GM12874 (cell line): ENCODE results near the gene INPP4B.

Experiments
- TF ChIP-seq, protein P1 (sequence below): IDR thresholded peaks from 2 replicates; pipeline ENCODE4 v1.5.1; 2011; ENCODE audit warnings: low read depth, mild to moderate bottlenecking, control low read depth, low read length, moderate library complexity; ENCODE audit not compliant: insufficient read depth

Gene INPP4B

DNA sequence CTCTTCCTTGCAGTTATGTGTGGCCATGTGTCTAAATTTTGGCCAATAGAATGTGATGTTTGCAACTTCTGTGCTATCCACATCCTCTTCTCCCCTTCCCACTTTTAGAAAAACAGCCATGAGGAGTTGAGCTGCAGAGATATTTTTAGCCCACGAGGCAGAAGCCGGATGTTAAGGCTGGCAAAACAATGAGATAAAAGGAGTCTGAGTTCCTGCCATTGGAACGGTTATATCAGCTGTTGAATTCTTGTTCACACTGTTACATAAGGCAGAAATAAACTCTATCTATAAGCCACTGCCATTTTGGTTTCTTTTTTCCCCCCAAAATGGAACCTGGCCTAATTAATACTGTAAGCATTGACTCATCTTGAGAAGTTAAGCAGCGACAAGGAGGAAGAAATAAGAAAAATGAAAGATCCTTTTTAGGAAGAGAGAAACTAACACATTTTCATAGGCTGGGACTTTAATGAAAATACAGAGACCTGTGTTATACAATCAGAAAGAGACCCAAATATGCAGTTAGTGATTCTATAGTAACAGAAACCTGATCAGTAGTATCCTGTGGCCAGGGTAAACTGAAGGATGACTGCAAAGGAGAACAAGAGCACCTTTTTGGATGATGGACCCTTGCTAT lies 200.5 kb downstream of the INPP4B start:
- TF ChIP-seq, protein P1, sequence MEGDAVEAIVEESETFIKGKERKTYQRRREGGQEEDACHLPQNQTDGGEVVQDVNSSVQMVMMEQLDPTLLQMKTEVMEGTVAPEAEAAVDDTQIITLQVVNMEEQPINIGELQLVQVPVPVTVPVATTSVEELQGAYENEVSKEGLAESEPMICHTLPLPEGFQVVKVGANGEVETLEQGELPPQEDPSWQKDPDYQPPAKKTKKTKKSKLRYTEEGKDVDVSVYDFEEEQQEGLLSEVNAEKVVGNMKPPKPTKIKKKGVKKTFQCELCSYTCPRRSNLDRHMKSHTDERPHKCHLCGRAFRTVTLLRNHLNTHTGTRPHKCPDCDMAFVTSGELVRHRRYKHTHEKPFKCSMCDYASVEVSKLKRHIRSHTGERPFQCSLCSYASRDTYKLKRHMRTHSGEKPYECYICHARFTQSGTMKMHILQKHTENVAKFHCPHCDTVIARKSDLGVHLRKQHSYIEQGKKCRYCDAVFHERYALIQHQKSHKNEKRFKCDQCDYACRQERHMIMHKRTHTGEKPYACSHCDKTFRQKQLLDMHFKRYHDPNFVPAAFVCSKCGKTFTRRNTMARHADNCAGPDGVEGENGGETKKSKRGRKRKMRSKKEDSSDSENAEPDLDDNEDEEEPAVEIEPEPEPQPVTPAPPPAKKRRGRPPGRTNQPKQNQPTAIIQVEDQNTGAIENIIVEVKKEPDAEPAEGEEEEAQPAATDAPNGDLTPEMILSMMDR: no peak

DNA sequence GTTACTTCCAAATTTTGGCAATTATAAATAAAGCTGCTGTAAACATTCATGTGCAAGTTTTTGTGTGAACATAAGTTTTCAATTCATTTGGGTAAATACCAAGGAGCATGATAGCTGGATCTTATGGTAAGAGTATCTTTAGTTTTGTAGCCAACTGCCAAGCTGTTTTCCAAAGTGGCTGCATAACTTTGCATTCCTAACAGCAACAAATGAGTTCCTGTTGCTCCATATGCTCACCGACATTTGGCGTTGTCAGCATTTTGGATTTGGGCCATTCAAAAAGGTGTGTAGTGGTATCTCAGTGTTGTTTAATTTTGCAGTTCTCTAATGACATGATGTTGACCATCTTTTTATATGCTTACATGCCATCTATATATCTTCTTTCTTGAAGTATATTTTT lies 208.5 kb downstream of the INPP4B start:
- TF ChIP-seq, protein P1: no peak

DNA sequence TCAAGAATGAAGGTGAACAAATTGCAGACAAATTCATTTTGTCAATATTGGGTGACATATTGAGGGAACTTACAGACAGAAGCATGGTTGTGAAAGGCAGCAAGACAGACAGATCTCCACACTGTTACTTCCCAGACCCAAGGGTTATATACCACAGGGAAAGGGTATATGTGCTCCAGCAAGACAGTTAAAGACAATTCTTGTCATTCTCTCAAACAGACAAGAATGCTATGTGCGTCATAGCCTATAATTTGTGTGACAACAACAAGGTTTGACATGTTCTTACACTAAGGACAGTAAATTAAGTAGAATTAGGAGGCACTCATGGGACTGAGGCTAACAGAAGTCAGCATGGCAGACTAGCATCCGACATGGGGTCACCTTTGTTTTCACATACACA lies 214.3 kb downstream of the INPP4B start:
- TF ChIP-seq, protein P1: no peak

DNA sequence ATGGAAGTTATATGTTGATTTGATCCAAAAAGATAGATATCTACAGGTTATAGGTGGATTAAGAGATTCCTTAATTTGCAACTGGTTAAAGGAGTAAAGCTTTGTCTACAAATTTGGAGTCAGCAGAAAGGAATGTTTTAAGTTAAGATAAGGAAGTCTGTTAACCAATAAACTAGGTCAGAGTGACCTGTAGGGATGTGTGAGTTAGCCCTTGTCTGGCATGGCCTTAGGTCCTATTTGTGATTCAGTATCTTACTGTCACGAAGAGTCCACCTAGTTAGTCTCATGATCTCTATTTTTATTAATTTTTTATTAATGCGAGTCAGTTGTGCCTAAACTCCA lies 230.8 kb downstream of the INPP4B start:
- TF ChIP-seq, protein P1: no peak

DNA sequence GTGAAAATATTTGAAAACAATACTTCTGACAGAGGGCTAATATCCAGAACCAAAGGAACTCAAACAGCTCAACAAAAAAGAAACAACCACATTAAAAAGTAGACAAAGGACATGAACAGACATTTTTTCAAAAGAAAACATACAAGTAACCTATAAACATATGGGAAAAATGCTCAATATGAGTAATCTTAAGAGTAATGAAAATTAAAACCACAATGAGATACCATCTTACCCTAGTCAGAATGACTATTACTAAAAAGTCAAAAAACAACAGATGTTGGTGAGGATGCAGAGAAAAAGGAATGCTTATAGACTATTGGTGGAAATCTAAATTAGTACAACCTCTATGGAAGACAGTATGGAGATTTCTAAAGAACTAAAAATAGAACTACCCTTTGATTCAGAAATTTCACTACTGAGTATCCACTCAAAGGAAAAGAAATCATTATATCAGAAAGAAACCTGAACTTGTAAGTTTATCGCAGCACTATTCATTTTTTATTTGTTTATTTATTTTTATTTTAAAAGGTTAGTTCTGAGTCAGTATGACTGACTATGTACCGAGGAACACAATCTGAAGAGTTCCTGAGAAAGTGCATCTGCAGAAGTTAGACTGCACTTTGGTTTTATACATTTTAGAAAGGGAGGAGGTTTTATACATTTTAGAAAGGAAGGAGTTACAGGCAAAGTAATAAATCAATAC lies 231.3 kb downstream of the INPP4B start:
- TF ChIP-seq, protein P1: no peak

DNA sequence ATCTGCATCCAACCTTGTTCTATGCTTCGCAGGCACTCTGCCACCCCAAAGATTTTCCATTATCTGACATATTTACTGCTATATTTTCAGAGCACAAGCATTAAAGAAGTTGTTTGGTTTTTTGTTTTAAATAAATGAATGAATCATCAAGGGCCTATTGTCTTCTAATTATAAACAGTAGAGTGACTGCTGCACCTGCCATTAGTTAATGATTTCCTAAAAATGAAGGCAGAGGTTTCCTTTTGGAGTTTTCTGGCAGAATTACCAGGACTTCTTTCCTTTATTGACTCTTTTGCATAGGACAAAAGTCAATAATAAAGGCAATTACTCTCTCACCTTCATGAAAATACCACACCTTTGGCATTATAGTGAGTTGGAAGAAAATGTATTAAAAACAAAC lies 238.1 kb downstream of the INPP4B start:
- TF ChIP-seq, protein P1: no peak

DNA sequence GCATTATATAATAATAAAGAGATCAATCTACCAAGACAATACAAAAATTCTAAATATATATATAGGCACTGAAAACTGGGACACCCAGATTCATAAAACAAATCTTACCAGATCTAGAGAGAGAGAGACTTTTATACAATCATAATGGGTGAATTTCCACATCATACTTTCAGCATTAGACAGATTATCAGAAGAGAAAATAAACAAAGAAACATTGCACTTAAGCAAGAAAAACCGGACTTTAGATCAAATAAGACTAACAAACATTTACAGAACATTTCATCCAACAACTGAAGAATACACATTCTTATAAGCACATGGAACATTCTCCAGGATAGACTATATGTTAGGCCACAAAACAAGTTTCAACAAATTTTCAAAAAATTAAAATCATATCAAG lies 245.1 kb downstream of the INPP4B start:
- TF ChIP-seq, protein P1: no peak

DNA sequence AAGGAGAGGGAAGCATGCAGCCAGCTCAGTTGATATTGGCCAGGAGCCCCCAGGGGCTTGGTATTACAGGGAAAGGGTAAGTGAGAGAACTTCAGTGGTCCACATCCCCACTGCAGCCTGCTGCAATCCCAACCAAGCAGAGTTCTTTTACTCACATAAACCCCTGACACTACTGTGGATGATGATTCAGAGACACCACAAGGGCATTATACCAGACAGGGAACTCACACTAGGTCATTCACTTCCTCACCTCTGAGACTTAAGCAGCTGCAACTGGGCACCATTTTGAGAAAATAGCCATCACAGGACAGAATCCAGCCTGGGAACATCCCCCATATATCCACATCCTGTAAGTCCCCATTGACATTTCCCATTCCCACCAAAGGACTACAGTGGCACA lies 248.0 kb downstream of the INPP4B start:
- TF ChIP-seq, protein P1: no peak
